HG03521 (cell line): ENCODE results near the gene S100Z.
"Not testable (repeated sequence)": the region's sequence is repeated elsewhere in the genome, so short reads cannot be mapped to it uniquely, and the experiment has no call there.

ENCODE experiments used
- ATAC-seq: cut with Tn5 transposase; IDR thresholded peaks from one replicate; pipeline ENCODE4 v1.9.1; 2021; ENCODE audit warnings: mild to moderate bottlenecking, moderate library complexity; ENCODE audit not compliant: unreplicated experiment

Gene S100Z

DNA sequence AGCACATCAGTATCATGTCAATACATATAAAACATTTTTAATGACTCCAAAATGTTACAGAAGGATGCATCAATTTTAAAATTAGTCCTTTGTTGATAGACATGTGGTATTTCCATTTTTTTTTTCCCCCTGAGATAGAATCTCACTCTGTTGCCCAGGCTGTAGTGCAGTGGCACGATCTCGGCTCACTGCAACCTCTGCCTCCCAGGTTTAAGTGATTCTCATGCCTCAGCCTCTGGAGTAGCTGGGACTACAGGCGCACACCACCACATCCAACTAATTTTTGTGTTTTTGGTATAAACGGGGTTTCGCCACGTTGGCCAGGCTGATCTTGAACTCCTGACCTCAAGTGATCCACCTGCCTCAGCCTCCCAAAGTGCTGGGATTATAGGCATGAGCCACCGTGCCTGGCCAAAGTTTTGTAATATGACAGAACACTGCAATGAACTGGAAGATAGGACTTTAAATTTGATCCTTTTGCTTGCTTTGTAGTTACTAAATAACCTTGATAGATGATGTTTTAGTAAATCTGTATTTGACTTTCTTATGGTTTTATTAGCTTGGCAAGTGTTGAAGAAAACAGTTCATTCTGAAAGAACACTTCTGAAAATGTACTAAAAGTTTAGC is 27.6 kb upstream of the S100Z start:
- not testable (repeated sequence) for ATAC-seq

GRCh38 chr5:76826416-76826815 is 23.4 kb upstream of the S100Z start:
- not testable (repeated sequence) for ATAC-seq

- no peak for ATAC-seq
Measured at GRCh38 chr5:76831110-76831452, 18.7 kb upstream of the S100Z start.

- no peak for ATAC-seq
Measured at GRCh38 chr5:76836181-76836580, 13.6 kb upstream of the S100Z start.

DNA sequence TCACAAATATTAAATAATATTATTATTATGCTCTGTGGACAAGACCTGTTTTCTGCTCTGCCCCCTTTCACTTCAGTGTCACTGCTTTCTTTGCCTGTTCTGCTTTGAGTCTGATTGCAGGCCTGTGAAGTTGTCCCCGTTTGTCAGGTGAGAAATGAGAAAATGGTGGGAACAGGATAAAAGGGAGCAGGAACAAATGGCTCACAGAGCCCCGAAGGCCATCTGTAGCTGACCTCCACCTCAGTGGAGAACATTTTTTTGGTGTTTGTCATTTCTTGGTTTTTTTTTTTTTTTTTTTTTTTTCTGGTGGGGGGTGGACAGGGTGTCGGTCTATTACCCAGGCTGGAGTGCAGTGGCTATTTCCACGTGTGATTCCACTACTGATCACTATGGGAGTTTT is 13.2 kb upstream of the S100Z start:
- no peak for ATAC-seq

GRCh38 chr5:76838481-76839261 is 11.1 kb upstream of the S100Z start:
- no peak for ATAC-seq

DNA sequence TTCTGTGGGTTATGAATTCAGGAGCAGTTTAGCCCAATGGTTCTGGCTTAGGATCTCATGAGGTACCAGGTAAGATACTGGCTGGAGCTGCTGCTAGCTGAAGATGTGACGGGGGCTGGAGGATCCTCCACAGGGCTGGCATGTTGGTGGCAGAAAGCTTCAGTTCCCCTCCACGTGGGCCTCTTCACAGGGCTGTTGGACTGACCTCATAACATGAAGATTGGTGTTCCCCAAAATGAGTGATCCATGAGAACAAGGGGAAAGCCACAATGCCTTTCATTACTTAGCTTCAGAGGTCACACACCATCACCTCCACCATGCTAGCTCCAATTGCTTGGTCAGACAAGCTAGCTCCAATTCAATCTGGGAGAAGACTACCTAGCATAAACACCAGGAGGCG is 8.5 kb upstream of the S100Z start:
- ATAC-seq: no peak

- ATAC-seq: no peak
Measured at GRCh38 chr5:76845890-76846289, 3.9 kb upstream of the S100Z start.

DNA sequence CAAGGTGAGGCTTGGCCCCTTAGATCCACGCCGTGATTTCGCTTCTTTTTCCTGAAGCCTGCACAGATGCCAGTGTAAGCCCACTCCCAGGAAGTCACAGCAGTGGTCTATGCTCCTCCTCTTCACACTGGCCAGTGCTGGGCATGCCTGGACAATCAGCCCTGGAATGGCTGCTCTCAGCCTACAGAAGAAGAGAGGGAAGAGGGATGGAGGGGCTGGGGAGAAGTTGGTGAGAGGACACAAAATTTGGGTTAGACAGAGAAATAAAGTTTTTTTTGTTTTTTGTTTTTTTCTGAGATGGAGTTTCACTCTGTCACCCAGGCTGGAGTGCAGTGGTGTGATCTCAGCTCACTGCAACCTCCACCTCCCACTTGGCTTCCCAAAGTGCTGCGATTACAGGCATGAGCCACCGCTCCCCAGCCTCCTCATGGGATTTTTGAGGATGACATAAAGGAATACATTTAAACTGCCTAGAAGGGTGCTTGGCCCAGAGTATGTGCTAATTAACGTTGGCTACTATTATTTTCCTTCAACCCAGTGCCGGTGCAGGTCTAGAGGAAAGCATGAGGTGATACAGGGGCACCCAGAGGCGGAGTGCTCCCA is 830 bp downstream of the S100Z start:
- ATAC-seq: no peak

DNA sequence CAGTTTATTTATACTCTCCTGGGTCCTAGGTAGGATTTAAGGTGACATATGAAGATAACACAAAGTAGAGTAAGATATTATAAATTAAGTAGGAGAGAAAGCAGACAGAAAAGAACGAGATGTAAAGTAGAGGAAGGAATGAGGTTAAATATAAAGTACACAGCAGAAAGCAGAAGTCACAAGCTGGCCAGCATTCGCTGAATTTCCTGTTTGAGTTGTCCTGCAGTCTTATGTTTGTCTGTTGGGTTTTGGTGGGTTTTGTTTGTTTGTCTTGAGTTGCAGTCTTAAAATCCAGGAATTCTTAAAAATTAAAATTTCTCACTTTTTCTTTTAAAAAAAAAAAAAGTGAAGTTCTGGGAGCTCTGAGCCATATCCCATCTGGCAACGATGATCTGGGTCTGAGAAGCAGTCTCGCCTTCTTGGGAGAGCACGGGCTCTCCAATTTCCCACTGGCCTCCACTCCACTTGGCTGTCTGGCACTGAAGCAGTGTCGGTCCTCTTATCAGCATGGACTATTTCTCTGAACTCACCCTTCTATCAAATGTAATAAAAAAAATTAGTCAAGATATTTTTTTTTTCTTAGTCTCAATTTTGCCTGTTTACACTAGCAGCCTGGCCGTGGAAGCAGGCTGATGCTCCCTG is 2.0 kb downstream of the S100Z start:
- no peak for ATAC-seq

DNA sequence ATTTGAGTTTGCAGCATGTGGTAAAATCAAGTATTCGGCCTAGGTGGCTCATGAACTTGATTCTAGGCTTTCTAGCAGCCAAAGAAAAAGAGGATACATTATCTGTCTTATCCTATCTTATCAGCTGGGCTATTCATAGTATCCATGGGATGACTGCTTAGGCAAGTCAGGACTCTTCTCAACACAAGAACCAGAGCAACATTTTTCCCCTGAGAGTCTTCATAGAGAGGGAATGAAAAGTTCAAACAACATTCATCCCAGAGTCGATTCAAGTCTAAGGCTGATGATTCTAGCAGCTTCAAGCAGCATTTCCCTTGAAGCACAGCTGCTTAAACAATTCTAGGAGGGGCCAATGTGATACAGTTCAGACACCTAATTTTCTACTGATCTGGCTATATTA is 3.0 kb downstream of the S100Z start:
- no peak for ATAC-seq

DNA sequence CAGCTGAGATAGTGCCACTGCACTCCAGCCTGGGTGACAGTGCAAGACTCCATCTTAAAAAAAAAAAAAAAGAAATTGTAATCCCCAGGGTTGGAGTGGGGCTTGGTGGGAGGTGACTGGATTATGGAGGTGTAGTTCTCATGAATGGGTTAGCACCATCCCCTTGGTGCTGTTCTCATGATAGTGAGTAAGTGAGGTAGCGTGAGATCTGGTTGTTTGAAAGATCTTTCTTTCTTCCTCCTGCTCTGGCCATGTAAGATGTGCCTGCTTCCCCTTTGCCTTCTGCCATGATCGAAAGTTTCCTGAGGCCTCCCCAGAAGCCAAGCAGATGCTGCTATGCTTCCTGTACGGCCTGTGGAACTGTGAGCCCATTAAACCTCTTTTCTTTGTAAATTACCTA is 3.9 kb downstream of the S100Z start:
- ATAC-seq: not testable (repeated sequence)

DNA sequence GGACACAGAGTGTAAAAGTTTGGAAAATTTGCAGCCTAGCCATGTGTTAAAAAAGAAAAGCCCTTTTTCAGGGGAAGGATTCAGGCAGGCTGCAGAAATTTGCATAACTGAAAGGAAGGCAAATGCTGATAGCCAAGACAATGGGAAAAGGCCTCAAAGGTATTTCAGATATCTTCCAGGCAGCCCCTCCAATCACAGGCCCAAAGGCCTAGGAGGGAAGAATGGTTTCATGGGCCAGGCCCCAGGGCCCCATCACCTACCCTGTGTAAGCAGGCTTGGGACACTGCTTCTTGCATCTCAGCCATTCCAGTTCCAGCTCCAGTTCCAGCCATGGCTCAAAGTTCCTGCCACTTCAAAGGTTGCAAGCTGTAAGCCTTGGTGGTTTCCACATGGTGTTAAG is 4.8 kb downstream of the S100Z start:
- ATAC-seq: no peak

GRCh38 chr5:76855501-76855900 is 5.7 kb downstream of the S100Z start:
- not testable (repeated sequence) for ATAC-seq

DNA sequence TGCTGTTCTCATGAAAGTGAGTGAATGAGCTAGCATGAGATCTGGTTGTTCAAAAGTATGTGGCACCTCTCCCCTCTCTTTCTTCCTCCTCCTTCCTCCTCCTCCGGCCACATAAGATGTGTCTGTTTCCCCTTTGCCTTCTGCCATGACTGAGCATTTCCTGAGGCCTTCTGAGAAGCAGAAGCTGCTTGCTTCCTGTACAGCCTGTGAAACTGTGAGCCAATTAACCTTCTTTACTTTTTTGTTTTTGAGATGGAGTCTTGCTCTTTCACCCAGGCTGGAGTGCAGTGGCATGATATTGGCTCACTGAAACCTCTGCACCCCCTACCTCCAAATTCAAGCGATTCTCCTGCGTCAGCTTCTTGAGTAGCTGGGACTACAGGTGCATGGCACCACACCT is 6.1 kb downstream of the S100Z start:
- ATAC-seq: no peak

DNA sequence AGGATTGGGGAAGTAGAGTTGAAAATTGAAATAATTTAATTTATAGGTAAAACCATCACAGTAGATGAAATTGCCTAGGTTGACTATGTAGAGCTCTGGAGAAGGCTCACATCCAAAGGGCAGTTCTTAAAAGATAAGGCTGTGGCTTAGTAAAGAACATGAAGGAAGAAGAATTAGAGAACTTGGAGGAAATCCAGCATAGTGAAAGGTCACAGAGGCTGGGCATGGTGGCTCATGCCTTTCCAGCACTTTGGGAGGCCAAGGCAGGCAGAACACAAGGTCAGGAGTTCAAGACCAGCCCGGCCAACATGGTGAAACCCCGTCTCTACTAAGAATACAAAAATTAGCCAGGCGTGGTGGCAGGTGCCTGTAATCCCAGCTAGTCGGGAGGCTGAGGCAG is 7.0 kb downstream of the S100Z start:
- not testable (repeated sequence) for ATAC-seq

DNA sequence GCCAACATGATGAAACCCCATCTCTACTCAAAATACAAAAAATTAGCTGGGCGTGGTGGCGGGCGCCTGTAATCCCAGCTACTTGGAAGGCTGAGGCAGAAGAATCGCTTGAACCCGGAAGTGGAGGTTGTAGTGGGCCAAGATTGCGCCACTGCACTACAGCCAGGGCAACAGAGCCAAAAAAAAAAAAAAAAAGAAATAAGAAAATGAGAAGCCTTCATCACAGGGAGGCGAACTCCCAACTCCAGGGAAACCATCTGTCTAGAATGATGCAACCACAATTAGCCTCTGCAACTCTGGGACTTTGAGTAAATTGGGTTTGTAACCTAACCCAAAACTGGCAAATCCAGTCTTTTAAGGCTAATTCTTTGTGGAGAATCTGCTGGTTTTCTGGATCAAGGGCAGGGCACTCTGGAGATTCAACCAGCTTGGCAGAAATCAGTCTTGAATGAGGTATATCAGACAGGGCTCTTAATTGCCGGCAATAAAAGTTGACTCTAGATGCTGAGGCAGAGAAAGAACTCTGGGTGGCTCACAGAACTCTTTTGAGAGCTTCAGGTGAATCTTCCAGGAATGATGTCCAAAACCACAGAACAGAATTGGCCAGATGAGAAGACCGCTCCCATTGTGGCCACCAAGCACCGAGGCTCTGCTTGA is 9.9 kb downstream of the S100Z start:
- ATAC-seq: no peak

DNA sequence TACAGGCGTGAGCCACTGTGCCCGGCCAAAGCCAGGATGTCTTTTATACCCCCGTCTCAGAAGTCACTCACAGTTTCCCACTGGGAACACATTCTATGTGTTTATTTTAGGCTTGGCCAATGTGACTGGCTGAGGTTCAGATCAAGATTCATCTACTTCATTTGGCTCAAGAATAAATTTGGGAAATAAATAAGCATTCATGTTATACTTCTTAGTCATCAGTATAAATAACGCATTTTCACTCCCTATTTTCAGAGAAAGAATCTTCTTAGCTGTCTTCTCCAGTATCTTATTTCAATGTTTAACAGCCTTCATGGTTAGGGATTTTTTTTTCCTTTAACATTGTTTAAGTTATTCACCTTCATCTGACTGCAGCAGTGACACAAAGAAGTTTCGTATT is 11.8 kb downstream of the S100Z start:
- ATAC-seq: no peak

DNA sequence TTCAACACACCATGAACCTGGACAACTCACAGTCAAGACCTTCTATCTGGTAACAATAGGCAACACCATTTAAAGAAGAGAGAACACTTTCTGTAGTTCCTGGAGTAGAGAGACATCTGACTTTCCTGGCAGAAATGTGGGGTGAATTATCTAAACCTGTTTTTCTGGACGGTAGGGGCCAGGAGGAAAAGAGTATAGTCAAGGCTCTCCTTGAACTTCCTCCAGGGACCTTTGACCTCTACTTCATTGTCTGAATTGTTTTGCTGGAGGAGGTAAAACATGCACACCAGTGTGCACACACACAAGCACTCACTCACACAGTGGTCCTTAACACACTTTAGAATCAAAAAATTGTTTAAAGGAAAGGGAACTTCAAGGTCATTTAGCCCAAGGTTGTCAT is 13.2 kb downstream of the S100Z start:
- no peak for ATAC-seq

DNA sequence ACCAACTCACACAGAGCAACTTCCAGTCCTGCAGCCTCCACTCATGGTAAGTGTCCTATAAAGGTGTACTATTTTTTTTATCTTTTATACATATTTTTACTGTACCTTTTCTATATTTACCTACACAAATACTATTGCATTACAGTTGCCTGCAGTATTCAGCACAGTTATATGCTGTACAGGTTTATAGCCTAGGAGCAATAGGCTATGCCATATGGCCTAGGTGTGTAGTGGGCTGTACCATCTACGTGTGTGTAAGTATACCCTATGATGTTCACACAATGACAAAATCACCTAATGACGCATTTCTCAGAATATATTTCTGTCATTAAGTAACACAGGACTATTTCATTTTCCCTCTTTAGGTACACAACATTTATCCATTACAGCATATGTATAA is 16.7 kb downstream of the S100Z start:
- no peak for ATAC-seq

GRCh38 chr5:76867038-76867437 is 17.2 kb downstream of the S100Z start:
- ATAC-seq: no peak
